ENCODE data around the gene TRABD2A. TPM values are rescaled to one million over a fixed set of nuclear protein-coding genes. Genes with fewer than 3 reads are reported as not detected.

TRABD2A gene
- polyA plus RNA-seq, 1 donor (not counting 4 experiments of a cell fraction or from before 2014, with no cell fraction given) = 0.54 TPM

Other genes starting within 250 kb of the TRABD2A start
- 1,787 to 7,245 TPM (median 3,595 TPM) in 3 replicates for gene TMSB10, start 24.6 kb upstream of the TRABD2A start, polyA plus RNA-seq
- 75.9 to 111 TPM (median 95.1 TPM) in 3 replicates for gene KCMF1, start 90.1 kb upstream of the TRABD2A start, polyA plus RNA-seq

All from keratinocyte (primary cell).